GM12892 (cell line): ENCODE data around the gene CAMK2D.

Experiments
- DNase-seq: peaks from one replicate; pipeline ENCODE4 v3.0.0; 2011; ENCODE audit not compliant: insufficient read length
- FAIRE-seq: peaks from 2 replicates; lab custom pipeline; 2011; peaks lifted over from hg19 to GRCh38; lab: Jason Lieb, UNC
- POLR2A ChIP-seq: IDR thresholded peaks from 2 replicates; pipeline ENCODE4 v1.6.1; 2011; ENCODE audit warnings: low read depth, low read length, control low read depth
- POLR2AphosphoS5 ChIP-seq: IDR thresholded peaks from 2 replicates; pipeline ENCODE4 v1.6.1; 2011; ENCODE audit warnings: low read depth, low read length, control low read depth
- TAF1 ChIP-seq: IDR thresholded peaks from 2 replicates; pipeline ENCODE4 v1.6.1; 2011; ENCODE audit warnings: low read depth, mild to moderate bottlenecking, control low read depth, low read length, borderline replicate concordance

Gene CAMK2D

DNA sequence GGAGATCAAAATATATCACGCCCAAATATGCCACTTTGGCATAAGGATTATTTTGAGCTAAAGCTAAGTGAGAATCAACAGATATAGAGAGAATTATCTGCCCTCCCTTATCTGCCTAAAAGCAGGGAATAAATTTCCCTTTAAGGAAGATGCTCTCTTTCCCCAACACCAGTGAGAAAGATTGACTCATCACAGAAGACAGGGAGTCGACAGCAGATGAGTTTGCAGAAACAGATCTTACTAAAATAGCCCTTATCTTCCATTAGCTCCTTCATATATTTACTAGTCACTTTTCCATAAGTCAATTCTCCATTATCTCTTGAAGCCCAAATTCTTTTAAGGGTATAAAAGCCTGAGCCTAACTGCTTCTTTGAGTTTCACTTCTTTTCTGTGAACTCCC, 156.6 kb downstream of the CAMK2D start:
- TF ChIP-seq POLR2AphosphoS5 (no peak), POLR2A (no peak), TAF1 (no peak)
- FAIRE-seq (no peak), DNase-seq (no peak)

DNA sequence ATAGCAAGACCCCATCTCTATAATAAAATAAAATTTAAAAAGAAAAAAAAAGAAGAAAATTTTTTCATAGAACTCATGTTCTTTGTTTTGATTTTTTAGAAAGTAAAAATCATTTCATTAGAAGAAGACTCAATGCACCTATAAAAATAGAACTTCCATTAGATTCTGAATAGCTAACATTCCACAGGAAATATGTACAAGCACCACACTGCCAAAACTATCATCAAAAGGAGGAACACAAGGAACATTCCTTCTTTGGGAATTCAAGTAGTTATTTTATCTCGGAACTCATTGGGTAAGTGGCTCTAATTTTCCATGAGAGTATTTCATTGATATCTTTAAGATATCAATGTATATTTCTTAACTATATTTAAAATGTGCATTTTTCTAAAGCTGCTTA, 157.6 kb downstream of the CAMK2D start:
- no peak for FAIRE-seq
- DNase-seq, result no peak
- no peak for TF ChIP-seq POLR2A
- TF ChIP-seq TAF1, result no peak
- no peak for TF ChIP-seq POLR2AphosphoS5

DNA sequence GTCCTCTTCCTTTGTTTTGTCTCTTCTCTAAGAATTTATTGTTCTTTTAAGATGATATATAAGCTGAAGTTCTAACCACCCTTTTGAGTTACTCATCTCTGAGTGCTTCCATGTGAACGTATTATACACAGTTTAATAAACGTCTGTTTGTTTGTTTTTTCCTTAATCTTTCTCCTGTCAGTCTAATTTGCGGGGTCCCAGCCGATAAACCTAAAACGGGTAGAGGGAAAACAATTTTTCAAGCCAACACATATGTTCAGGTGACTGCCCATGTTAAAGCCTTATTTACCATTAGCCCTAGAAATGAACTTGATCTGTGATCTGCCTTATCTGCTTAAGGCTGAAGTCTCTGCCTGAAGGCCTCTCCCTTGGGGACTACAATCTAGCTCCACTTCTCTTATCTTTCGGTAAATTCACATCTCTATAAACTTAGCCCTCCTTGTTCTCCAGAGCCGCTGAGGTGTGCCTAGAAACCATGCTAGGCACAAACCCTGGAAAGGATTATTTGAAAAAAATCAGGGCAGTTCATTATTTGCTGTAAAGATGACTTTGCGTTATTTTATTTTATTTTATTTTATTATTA, 158.8 kb downstream of the CAMK2D start:
- FAIRE-seq, result no peak
- no peak for DNase-seq
- TF ChIP-seq TAF1 (no peak), POLR2A (no peak), POLR2AphosphoS5 (no peak)

DNA sequence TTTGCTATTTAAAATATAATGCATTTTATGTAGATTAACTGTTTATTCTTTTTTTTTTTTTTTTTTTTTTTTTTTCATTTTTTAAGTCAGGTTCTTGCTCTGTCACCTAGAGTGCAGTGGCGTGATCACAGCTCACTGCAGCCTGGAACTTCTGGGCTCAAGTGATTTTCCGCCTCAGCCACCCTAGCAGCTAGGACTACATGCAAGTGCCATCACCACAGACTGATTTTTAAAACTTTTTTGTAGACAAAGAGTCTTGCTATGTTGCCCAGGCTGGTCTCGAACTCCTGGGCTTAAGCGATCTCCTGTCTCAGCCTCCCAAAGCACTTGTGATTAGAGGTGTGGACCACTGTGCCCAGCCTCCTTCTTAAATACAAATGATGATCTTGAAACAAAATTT, 159.9 kb downstream of the CAMK2D start:
- TF ChIP-seq POLR2AphosphoS5 (no peak), TAF1 (no peak), POLR2A (no peak)
- no peak for DNase-seq
- FAIRE-seq, result no peak

DNA sequence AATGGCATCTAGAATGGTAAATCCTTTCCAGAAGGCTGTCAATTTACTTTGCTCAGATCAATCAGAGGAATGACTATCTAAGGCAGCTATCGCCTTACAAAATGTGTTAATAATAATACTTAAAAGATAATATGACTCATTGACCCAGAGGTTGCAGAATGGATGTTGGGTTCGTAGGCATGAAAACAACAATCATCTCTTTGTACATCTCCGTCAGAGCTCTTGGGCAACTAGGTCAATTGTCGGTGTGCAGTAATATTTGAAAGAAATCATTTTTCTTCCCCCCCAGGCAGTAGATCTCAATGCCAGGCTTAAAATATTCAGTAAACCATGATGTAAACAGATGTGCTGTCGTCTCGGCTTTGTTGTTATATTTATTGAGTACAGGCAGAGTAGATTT, 165.1 kb downstream of the CAMK2D start:
- DNase-seq (no peak), FAIRE-seq (no peak)
- TF ChIP-seq TAF1, result no peak

DNA sequence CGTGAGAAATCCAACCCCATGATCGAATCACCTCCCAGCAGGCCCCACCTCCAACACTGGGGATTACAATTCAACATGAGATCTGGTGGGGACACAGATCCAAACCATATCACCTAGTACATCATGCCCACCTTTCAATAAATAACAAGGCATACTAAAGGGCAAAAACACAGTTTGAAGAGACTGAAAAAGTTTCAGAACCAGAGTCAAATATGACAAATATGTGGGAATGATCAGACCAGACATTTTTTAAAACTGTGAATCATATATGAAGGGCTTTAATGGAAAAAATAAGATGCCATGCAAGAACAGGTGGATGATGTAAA, 167.3 kb downstream of the CAMK2D start:
- FAIRE-seq (no peak), DNase-seq (no peak)
- no peak for TF ChIP-seq POLR2AphosphoS5
- no peak for TF ChIP-seq TAF1
- no peak for TF ChIP-seq POLR2A

DNA sequence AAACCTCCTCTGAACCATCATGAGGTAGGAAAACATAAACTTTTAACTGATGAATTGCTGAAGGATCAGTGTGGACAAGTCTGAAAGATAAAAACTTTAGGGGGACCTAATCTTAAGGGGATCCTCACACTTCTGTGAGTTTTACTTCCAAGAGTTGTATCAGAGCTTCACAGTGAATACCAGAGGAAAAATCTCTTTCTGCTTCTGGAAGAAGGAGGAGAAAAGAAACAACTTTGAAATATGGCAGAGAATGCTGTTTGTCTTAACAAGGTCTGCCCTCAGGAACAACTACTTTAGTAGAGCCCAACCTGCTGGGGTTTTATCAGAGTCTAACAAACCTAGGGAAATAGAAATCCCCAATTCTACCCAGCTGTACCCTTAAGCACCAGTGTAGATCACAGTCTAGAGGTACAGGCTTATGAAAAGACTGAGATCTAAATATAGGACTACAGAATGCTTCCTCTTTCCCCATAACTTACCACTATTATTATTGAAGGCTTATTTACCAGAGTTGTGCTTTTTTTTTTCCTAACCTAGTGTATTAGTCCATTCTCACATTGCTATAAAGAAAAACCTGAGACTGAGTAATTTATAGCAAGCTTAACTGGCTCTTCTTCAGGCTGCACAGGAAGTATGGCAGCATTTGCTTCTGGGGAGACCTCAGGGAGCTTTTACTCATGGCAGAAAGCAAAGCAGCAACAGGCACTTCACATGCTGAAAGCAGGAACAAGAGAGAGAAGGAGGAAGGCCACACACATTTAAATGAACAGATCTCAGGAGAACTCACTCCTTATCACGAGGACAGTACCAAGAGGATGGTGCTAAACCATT, 167.9 kb downstream of the CAMK2D start:
- FAIRE-seq (peak; percentile 78), DNase-seq (no peak)
- no peak for TF ChIP-seq POLR2AphosphoS5
- no peak for TF ChIP-seq TAF1
- no peak for TF ChIP-seq POLR2A

DNA sequence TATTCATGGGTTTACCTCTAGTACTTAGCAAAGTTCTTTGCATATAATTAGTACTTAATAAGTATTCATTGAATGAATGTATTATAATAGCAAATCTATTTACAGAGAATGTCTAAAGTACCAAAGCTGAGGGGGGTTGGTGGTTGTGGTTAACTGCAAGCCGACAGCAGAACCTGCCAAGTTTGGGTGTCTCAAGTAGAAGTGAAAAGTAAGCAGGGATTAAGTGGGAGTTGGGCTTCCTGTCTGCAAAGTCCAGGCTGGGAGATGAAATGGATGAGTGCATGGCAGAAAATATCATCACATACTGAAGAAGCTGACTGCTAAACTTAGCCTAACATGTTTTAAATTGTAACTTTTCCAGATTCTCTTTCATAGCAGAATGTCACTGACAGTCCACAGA, 169.6 kb downstream of the CAMK2D start:
- DNase-seq, result no peak
- FAIRE-seq, result no peak
- TF ChIP-seq TAF1 (no peak), POLR2A (no peak), POLR2AphosphoS5 (no peak)

DNA sequence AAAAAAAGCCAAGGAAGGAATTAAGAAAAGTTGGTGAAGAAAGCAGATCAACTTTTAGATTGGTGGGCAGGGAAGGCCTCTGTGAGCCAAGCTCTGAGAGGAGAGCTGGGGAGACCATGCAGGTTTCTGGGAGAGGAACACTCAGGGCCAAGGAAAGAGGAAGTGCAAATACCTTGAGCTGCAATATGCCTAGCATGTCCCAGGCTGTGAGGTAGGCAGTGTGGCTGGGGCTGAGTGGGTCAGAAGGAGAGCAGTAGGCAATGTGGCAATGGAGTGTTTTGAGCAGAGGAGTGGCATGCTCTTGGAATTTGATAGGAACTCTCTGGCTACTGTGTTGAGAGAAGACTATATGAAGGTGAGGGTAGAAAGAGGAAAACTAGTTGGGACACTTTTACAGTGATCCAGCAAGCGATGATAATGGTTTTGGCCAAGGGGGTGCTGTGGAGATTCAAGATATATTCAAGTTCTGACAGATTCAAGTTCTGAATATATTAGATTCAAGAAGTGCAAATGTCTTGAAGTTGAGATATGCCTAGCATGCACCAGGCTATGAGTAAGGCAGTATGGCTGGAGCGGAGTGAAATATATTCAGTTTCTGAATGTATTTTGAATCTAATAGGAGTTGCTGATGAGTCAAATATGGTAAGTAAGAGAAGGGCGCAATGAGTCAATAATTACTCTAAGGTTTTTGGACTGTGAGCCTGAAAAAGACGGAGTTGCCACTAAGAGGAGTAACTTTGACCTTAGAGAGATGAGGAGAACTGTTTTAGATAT, 172.5 kb downstream of the CAMK2D start:
- TF ChIP-seq TAF1 (no peak), POLR2AphosphoS5 (no peak), POLR2A (no peak)
- DNase-seq, result no peak
- FAIRE-seq, result peak; percentile 54

DNA sequence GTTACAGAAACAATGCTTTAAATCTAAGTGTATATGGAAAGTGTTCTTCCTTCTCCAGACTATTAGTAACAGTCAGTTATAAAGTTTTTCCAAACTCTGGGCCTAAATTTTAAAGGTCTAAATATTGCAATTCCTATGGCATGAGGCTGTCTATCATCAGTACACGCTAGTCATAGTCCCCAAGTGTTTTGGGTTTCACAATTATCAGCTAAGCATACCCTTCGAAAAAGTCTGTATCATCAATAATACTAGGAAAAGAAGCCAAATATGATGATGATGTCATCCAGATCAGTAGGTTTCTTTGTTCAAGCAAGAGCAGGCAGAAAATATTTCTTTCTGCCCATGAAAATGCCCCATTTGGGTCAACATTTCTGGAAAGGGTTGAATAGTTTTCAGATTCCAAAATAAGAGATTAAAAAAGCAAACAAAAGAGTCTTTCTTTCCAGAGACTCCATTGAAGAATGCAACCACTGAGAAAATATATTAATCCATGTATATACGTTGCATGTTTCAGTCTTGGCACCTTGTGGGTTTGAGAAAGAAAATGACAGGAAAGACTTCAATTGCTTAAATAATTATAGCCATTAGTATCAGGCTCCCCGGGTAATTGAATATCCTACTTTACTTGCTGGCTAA, 173.8 kb downstream of the CAMK2D start:
- no peak for DNase-seq
- TF ChIP-seq TAF1 (no peak), POLR2AphosphoS5 (no peak)
- FAIRE-seq, result no peak

DNA sequence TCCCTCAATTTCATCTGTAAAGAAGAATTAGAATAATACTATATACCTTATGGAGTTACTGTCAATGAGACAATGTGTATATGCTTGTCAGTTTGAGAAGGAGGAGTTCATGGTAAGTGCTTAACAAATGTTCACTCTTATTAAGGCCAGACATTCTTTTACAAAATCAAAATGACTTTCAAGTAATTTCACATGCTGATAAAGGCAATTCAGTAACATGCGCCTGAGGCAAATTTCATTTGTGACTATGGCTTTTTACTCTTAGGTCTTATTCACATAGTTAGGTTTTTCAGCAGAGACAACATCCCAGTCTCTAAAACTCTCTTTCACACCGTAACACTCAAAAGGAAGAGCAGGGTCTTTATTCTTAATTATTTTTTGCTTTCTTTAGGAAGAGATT, 174.4 kb downstream of the CAMK2D start:
- TF ChIP-seq TAF1, result no peak
- TF ChIP-seq POLR2AphosphoS5, result no peak
- TF ChIP-seq POLR2A, result no peak
- DNase-seq (no peak), FAIRE-seq (peak; percentile 9)

DNA sequence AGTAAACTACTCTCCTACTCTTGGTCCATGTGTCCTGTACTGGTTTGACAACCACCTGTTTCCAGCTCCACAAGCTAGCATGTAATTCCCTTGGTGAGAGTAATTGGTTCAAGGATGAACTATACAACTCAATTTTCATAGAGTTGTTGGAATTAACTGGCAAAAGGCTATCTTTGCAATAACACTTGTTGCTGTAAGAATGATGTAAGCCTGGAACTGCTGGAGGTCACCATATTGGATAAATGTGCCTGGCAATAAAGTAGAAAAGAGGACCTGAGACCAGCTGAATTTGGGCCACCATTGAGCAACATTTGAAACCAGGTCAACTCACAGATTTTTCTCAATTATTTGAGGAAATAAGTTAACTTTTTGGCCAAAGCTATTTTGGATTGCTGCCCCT, 175.5 kb downstream of the CAMK2D start:
- TF ChIP-seq POLR2A (no peak), POLR2AphosphoS5 (no peak), TAF1 (no peak)
- FAIRE-seq, result no peak
- no peak for DNase-seq
